HCT116 (cell line): Measurements from ENCODE around the gene POLR1B. TPM values are rescaled to one million over a fixed set of nuclear protein-coding genes. Genes with fewer than 3 reads are reported as not detected.

ENCODE experiments used
- ATAC-seq: fragments of 200-7000 bp; cut with Tn5 transposase; 2 replicates; pipeline ENCODE4 v1.9.1; 2020; ENCODE audit warnings: mild to moderate bottlenecking, moderate library complexity
- BruUV-seq: library from RNA; stranded (reverse); fragments of 400-500 nt; replicated peaks from 2 replicates; lab custom pipeline; 2021; lab: Mats Ljungman, UMichigan
- CTCF ChIA-PET: fragments of 300-600 bp; sonication (Branson Sonifier 250); formaldehyde crosslinking; loops from one replicate; lab custom pipeline; 2021; ENCODE audit warnings: antibody characterized with exemption; lab: Charles Lee
- POLR2A ChIA-PET: fragments of 300-600, 350-600 bp; sonication (Branson Sonifier 250); formaldehyde crosslinking; loops from one replicate; lab custom pipeline; 2021; ENCODE audit warnings: antibody characterized with exemption; lab: Charles Lee
- RAD21 ChIA-PET, 2 experiments: fragments of 300-600 bp; sonication (Branson Sonifier 250); formaldehyde crosslinking; loops; one replicate each; lab custom pipeline; 2023; ENCODE audit warnings: low total read pairs in 2 of 2; ENCODE audit not compliant: uncharacterized antibody in 2 of 2, unreplicated experiment in 2 of 2, low non-redundant PET in 1 of 2; lab: Charles Lee
- DNase-seq: peaks from one replicate; pipeline ENCODE4 v3.0.0-alpha.2; 2010; ENCODE audit warnings: low read depth, low spot score
- H2AFZ ChIP-seq: fragments of 200-600 bp; shearing (Covaris generic), sonication (generic); 2 replicates; pipeline ENCODE4 v1.6.1; 2017; ENCODE audit warnings: low read depth, mixed run types, mixed read lengths, antibody characterized with exemption, low read length; ENCODE audit not compliant: poor library complexity, severe bottlenecking
- H3K27ac ChIP-seq: 2 replicates; pipeline ENCODE4 v1.5.1; 2012; ENCODE audit warnings: low read depth, low read length
- H3K27me3 ChIP-seq: fragments of 200-600 bp; sonication (generic); 2 replicates; pipeline ENCODE4 v1.6.1; 2016; ENCODE audit warnings: mixed run types, low read length, mixed read lengths; ENCODE audit not compliant: insufficient read depth
- H3K36me3 ChIP-seq, 2 experiments: fragments of 200-500 bp in 1 of 2; fragments of 200-600 bp in 1 of 2; sonication (Bioruptor generic) in 1 of 2; sonication (generic) in 1 of 2; 2 replicates each; pipeline versions ENCODE4 v1.5.1 to v1.6.1; 2014 to 2016; ENCODE audit warnings: low read length in 2 of 2, inconsistent platforms in 1 of 2, mixed read lengths in 1 of 2, mixed run types in 1 of 2; ENCODE audit not compliant: insufficient read depth in 2 of 2, control insufficient read depth in 1 of 2
- H3K4me1 ChIP-seq, 2 experiments: fragments of 200-600 bp in 1 of 2; sonication (generic) in 1 of 2; 2 replicates each; pipeline versions ENCODE4 v1.5.1 to v1.6.1; 2012 to 2017; ENCODE audit warnings: low read length in 2 of 2, inconsistent platforms in 1 of 2, mild to moderate bottlenecking in 1 of 2, mixed read lengths in 1 of 2, mixed run types in 1 of 2, moderate library complexity in 1 of 2; ENCODE audit not compliant: insufficient read depth in 2 of 2, control insufficient read depth in 1 of 2
- H3K4me2 ChIP-seq: fragments of 200-600 bp; sonication (generic); 2 replicates; pipeline ENCODE4 v1.6.1; 2017; ENCODE audit warnings: mixed run types, low read length, mixed read lengths
- H3K4me3 ChIP-seq, 2 experiments: fragments of 200-600 bp in 1 of 2; sonication (generic) in 1 of 2; replicated peaks in 1 of 2; 2 replicates each; pipeline ENCODE4 v1.5.1; 2011 to 2016; ENCODE audit warnings: low read length in 2 of 2, control low read depth in 1 of 2, low read depth in 1 of 2, mild to moderate bottlenecking in 1 of 2, mixed read lengths in 1 of 2, mixed run types in 1 of 2
- H3K79me2 ChIP-seq: fragments of 200-600 bp; sonication (generic); 2 replicates; pipeline ENCODE4 v1.6.1; 2017; ENCODE audit warnings: mild to moderate bottlenecking, mixed run types, low read length, moderate library complexity, mixed read lengths; ENCODE audit not compliant: insufficient read depth
- H3K9ac ChIP-seq: fragments of 200-600 bp; sonication (generic); 2 replicates; pipeline ENCODE4 v1.6.1; 2016; ENCODE audit warnings: low read length, mixed read lengths
- H3K9me2 ChIP-seq: fragments of 200-600 bp; sonication (generic), shearing (Covaris generic); 2 replicates; pipeline ENCODE4 v1.6.1; 2017; ENCODE audit warnings: mixed run types, mild to moderate bottlenecking, moderate library complexity; ENCODE audit not compliant: insufficient read depth
- H3K9me3 ChIP-seq, 2 experiments: fragments of 200-500 bp in 1 of 2; fragments of 200-600 bp in 1 of 2; sonication (Bioruptor generic) in 1 of 2; sonication (generic) in 1 of 2; 2 replicates each; pipeline ENCODE4 v1.6.1; 2014 to 2017; ENCODE audit warnings: low read length in 2 of 2, mixed read lengths in 2 of 2, inconsistent platforms in 1 of 2, low read depth in 1 of 2, mild to moderate bottlenecking in 1 of 2, mixed run types in 1 of 2, moderate library complexity in 1 of 2; ENCODE audit not compliant: control insufficient read depth in 1 of 2, insufficient read depth in 1 of 2
- H4K20me1 ChIP-seq: fragments of 200-600 bp; sonication (generic), shearing (Covaris generic); 2 replicates; pipeline ENCODE4 v1.6.1; 2017; ENCODE audit warnings: mixed run types, mild to moderate bottlenecking, moderate library complexity; ENCODE audit not compliant: insufficient read depth
- ATF3 ChIP-seq: IDR thresholded peaks from 2 replicates; pipeline ENCODE4 v1.6.1; 2012
- CBX3 ChIP-seq: IDR thresholded peaks from 2 replicates; pipeline ENCODE4 v1.6.1; 2012; ENCODE audit warnings: low read depth
- CEBPB ChIP-seq: IDR thresholded peaks from 2 replicates; pipeline ENCODE4 v1.6.1; 2012; ENCODE audit warnings: low read depth
- EGR1 ChIP-seq: IDR thresholded peaks from 2 replicates; pipeline ENCODE4 v1.6.1; 2012; ENCODE audit warnings: low read depth
- ELF1 ChIP-seq: IDR thresholded peaks from 2 replicates; pipeline ENCODE4 v1.6.1; 2012; ENCODE audit warnings: low read depth, borderline replicate concordance
- EZH2 ChIP-seq: fragments of 200-600 bp; sonication (generic); IDR thresholded peaks from 2 replicates; pipeline ENCODE4 v1.6.1; 2017; ENCODE audit warnings: antibody characterized with exemption, mixed run types
- EZH2phosphoT487 ChIP-seq: fragments of 200-600 bp; IDR thresholded peaks from 2 replicates; pipeline ENCODE4 v1.6.1; 2018; ENCODE audit warnings: antibody characterized with exemption, borderline replicate concordance
- FOSL1 ChIP-seq: IDR thresholded peaks from 2 replicates; pipeline ENCODE4 v1.6.1; 2012; ENCODE audit warnings: low read depth
- MAX ChIP-seq: IDR thresholded peaks from 2 replicates; pipeline ENCODE4 v1.6.1; 2012
- POLR2A ChIP-seq: IDR thresholded peaks from 2 replicates; pipeline ENCODE4 v1.7.0; 2011; ENCODE audit warnings: borderline replicate concordance; ENCODE audit not compliant: insufficient read depth, insufficient read length; ENCODE audit errors: extremely low read depth
- POLR2AphosphoS5 ChIP-seq: IDR thresholded peaks from 2 replicates; pipeline ENCODE4 v1.6.1; 2011; ENCODE audit warnings: mild to moderate bottlenecking, low read depth, low read length, moderate library complexity
- RAD21 ChIP-seq: IDR thresholded peaks from 2 replicates; pipeline ENCODE4 v1.6.1; 2012; ENCODE audit warnings: low read depth, mild to moderate bottlenecking
- REST ChIP-seq: IDR thresholded peaks from 2 replicates; pipeline ENCODE4 v1.6.1; 2012; ENCODE audit warnings: low read depth
- SIN3A ChIP-seq: IDR thresholded peaks from 2 replicates; pipeline ENCODE4 v1.6.1; 2012; ENCODE audit warnings: low read depth
- SP1 ChIP-seq: IDR thresholded peaks from 2 replicates; pipeline ENCODE4 v1.6.1; 2012; ENCODE audit warnings: low read depth
- TCF7L2 ChIP-seq: IDR thresholded peaks from 2 replicates; pipeline ENCODE4 v1.7.0; 2011; ENCODE audit warnings: borderline replicate concordance, inconsistent platforms; ENCODE audit not compliant: insufficient read depth, insufficient read length; ENCODE audit errors: extremely low read depth
- YY1 ChIP-seq: IDR thresholded peaks from 2 replicates; pipeline ENCODE4 v1.6.1; 2011; ENCODE audit warnings: low read length, low read depth, moderate library complexity, mild to moderate bottlenecking; ENCODE audit not compliant: insufficient replicate concordance; ENCODE audit errors: extremely low read depth
- ZBTB33 ChIP-seq: IDR thresholded peaks from 2 replicates; pipeline ENCODE4 v1.6.1; 2011; ENCODE audit warnings: mild to moderate bottlenecking, low read length, moderate library complexity; ENCODE audit not compliant: insufficient replicate concordance; ENCODE audit errors: extremely low read depth
- ZNF274 ChIP-seq: fragments of 200-500 bp; sonication (Bioruptor generic); IDR thresholded peaks from 2 replicates; pipeline ENCODE4 v1.6.1; 2014; ENCODE audit warnings: mild to moderate bottlenecking, low read depth, low read length, inconsistent platforms
- intact Hi-C: fragments of 100-400 bp; cut with micrococcal nuclease; formaldehyde crosslinking; loops from 2 replicates; pipeline ENCODE4 v1.10.0; 2022
- total RNA-seq: library from RNA; stranded (reverse); gene quantifications from one replicate; pipeline ENCODE4 v1.2.1, GENCODE V29; 2021; ENCODE audit not compliant: unreplicated experiment
- TF ChIP-seq, protein P1 (sequence below), 3 experiments: fragments of 200-600 bp in 1 of 3; sonication (generic) in 1 of 3; IDR thresholded peaks in 2 of 3; conservative IDR thresholded peaks in 1 of 3; 2 replicates each; pipeline ENCODE4 v1.5.1; 2012 to 2017; ENCODE audit warnings: low read depth in 2 of 3, low read length in 2 of 3, antibody characterized with exemption in 1 of 3, borderline replicate concordance in 1 of 3, control low read depth in 1 of 3, mild to moderate bottlenecking in 1 of 3, mixed read lengths in 1 of 3, mixed run types in 1 of 3, moderate library complexity in 1 of 3; ENCODE audit not compliant: insufficient read depth in 1 of 3

The POLR1B gene
- total RNA-seq, 1 experiment from 2014 or later, result 57.7 TPM

DNA sequence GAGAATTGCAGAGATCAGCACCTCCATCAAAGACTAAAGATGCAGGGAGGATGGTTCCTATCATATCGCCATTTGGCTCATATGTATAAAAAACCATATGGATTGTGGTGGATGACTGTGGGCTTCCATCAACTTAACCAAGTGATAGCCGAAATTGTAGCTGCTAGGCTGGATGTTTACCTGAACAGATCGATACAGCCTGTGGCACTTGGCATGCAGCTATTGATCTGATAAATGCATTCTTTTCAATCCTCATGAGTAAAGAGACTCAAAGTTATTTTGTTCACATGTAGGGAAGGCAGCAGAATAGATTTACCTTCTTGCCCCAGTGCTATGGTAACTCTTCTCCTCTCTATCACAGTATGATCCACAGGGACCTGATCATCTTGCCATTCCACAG lies 60.7 kb downstream of the POLR1B start:
- Histone ChIP-seq H3K9me2 (no peaks in the 10 kb centered on the region), H3K9ac (no peak overlapping the region), H3K4me2 (no peak overlapping the region), H3K36me3 (no peaks in the 10 kb centered on the region), H2AFZ (no peak overlapping the region), H3K27me3 (no peaks in the 10 kb centered on the region), H3K9me3 (no peaks in the 10 kb centered on the region), H3K27ac (no peak overlapping the region), H3K79me2 (no peaks in the 10 kb centered on the region), H4K20me1 (no peaks in the 10 kb centered on the region), H3K4me3 (no peak overlapping the region), H3K4me1 (peaks cover 3 to 12% of the 10 kb centered on the region in 2 experiments; a peak in 3 of 4 replicates)
- intact Hi-C loops, result loop anchor here (5.0 kb wide), 1 partner anchor 284 kb away; no protein-coding TSS in a partner anchor
- DNase-seq (no peak), ATAC-seq (no peak)
- POLR2A ChIA-PET, result no interaction called here
- CTCF ChIA-PET, result interaction anchor here (7.0 kb wide), 1 partner anchor 123 kb away, joined by 71 read pairs; no protein-coding TSS in a partner anchor
- RAD21 ChIA-PET, result interaction anchor here in 1 of 2 experiments (1.4 kb wide), 1 partner anchor 123 kb away, joined by 4 read pairs; no protein-coding TSS in a partner anchor
- BruUV-seq, result no TSS peak
- TF ChIP-seq TCF7L2 (no peak), ELF1 (no peak), EZH2phosphoT487 (no peak), RAD21 (no peak), REST (no peak), ATF3 (no peak), FOSL1 (no peak), EZH2 (no peak), MAX (no peak), POLR2A (no peak), CEBPB (no peak), SIN3A (no peak), EGR1 (no peak), CBX3 (no peak), POLR2AphosphoS5 (no peak), ZBTB33 (no peak), ZNF274 (no peak), SP1 (no peak), YY1 (no peak)
- TF ChIP-seq, protein P1, sequence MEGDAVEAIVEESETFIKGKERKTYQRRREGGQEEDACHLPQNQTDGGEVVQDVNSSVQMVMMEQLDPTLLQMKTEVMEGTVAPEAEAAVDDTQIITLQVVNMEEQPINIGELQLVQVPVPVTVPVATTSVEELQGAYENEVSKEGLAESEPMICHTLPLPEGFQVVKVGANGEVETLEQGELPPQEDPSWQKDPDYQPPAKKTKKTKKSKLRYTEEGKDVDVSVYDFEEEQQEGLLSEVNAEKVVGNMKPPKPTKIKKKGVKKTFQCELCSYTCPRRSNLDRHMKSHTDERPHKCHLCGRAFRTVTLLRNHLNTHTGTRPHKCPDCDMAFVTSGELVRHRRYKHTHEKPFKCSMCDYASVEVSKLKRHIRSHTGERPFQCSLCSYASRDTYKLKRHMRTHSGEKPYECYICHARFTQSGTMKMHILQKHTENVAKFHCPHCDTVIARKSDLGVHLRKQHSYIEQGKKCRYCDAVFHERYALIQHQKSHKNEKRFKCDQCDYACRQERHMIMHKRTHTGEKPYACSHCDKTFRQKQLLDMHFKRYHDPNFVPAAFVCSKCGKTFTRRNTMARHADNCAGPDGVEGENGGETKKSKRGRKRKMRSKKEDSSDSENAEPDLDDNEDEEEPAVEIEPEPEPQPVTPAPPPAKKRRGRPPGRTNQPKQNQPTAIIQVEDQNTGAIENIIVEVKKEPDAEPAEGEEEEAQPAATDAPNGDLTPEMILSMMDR (IDR thresholded peaks at IDR 0.05 in 2 of 3, conservative IDR thresholded peaks at IDR 0.05 in 1 of 3; ENCODE audit: borderline replicate concordance in 1 of 3, insufficient read depth in 1 of 3, low read depth in 2 of 3, low read length in 2 of 3), result no peak
